GM19438 (cell line): ENCODE data around the gene CEP350.

Experiments used
- ATAC-seq: cut with Tn5 transposase; IDR thresholded peaks from one replicate; pipeline ENCODE4 v1.9.1; 2021; ENCODE audit warnings: low read depth; ENCODE audit not compliant: unreplicated experiment

The CEP350 gene

DNA sequence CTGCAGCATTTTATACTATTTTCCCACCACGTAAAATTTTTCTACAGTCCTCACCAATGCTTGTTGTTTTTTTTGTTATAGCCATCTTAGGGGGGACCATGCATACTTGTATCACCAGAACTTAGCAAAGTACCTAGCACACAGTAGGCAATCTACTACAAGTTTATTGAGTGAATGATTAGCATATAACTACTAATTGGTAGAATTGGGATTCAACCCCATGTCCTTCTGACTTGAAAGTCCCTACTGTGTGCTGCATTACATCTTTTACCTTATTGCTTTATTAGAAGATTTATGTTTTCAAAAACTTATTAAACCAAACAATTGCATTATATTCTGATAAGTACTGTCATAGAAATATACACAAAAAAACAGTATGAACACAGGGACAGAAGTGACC lies 92.1 kb downstream of the CEP350 start:
- ATAC-seq, result no peak

DNA sequence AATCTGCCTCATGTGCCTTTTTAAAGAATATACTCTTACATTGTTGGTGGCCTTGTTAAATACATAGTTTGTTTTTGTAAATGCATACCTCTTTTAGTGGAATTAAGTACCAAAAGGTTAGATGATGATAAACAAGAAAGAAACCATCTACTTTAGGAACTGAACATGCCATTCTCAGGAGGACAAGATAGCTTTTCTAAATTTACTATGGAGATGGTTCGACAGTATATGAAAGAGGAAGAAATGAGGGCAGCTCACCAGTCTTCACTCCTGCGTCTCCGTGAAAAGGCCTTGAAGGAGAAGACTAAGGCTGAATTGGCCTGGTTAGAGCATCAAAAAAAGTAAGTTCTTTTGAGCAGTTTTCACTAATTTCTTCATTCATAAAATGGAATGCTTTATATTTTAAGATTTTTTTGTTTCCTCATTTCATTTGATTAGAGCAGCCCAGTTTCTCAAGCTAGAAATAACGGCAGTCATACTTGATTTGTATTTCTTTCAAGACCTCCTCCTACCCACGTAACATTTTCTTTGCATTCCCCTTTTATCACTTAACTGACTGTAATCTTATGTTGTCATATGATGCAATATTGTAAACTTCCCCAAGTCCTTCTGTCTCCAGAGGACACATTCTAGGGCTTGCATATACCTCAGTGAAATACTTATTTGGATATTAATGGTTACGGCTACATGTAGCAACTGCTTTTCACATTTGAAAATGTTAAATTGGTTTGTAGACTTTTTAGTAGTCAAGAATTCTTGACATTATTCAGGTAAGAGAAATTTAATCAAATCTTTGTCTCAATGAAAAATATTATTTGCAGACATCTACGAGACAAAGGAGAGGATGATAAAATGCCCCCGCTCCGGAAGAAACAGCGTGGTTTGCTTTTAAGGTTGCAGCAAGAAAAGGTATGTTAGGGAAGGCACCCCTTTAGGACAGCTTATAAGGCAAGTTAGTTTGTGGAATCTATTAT lies 99.3 kb downstream of the CEP350 start:
- ATAC-seq, result no peak

DNA sequence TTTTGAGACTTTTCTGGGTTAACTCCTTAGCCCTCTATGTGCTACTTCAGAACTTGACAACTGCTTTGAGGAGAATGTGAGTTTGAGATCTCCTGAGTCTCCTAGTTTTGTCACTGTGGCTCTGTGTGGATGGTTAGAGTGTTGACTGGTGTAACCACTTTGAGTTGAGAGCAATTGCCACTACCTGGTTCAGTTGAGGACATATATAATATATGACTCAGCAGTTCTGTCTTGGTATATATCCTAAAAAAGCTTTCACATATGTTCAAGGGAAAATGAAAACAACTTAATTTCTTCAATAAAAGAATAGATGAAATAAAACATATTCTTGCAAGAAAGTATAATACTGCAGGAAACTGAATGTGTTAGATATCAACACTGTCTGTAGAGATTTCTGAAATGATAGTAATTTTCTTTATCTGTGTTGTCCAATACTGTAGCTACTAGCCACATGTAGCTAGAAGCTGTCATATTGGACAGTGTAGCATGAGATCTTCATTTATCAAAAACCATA lies 103.3 kb downstream of the CEP350 start:
- no peak for ATAC-seq

DNA sequence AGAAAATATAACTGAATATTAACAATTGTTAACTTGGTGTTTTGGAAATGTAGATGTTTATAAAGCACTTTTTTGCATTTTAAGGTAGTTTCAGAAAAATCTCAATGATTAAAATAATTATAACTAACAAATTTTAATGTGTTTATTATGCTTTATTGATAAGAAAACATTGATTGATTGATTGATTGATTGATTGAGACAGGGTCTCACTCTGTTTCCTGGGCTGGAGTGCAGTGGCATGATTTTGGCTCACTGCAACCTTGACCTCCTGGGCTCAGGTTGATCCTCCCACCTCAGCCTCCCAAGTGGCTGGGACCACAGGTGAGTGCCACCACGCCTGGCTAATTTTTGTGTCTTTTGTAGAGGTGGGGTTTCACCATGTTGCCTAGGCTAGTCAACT lies 106.4 kb downstream of the CEP350 start:
- ATAC-seq, result no peak

DNA sequence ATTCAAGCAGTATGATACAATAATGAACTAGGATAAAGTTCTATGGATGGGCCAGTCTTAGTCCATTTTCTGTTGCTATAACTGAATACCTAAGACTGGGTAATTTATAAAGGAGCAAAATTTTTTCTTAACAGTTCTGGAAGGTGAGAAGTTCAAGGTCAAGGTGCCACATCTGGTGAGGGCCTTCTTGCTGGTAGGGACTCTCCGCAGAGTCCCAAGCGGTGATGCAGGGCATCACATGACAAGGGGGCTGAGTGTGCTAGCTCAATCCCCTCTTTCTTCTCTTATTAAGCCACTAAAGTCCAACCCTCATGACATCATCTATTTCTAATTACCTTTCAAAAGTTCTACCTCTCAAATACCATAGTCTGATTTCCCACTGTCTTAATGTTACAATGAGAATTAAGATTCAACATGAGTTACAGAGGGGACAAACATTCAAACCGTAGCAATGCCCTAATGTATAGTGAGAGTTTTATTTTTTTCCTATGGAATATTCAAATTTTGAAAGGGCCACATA lies 107.9 kb downstream of the CEP350 start:
- no peak for ATAC-seq

DNA sequence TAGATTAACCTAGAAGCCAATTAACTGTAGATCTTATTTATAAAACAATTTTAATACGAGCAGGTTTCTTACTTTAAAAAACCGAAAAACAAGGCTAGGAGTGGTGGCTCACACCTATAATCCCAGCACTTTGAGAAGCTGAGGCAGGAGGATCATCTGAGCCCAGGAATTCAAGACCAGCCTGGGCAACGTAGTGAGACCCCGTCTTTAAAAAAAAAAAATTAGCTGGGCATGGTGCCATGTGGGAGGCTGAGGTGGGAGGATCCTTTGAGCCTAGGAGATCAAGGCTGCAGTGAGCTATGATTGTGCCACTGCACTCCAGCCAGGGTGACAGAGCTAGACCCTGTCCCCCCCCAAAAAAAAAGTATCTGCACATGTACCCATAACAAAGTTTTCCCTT lies 110.8 kb downstream of the CEP350 start:
- no peak for ATAC-seq

DNA sequence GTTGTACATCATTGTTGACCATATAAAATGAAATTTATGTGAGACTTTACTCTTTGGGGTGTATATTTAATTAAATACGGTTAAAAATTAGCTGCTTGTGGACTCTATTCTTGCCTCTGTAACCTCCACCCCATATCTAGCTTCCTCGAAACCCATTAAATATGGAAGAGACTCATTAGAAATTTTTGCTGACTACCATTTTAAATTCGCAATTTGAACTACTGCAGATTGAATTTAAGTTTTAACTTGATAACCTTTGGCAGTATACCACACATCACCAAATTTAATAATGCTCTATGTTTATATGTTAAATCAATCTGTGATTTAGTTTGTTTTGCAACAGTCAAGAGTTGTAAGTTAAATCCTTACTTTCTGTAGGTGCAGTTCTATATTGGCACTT lies 111.5 kb downstream of the CEP350 start:
- ATAC-seq, result no peak

DNA sequence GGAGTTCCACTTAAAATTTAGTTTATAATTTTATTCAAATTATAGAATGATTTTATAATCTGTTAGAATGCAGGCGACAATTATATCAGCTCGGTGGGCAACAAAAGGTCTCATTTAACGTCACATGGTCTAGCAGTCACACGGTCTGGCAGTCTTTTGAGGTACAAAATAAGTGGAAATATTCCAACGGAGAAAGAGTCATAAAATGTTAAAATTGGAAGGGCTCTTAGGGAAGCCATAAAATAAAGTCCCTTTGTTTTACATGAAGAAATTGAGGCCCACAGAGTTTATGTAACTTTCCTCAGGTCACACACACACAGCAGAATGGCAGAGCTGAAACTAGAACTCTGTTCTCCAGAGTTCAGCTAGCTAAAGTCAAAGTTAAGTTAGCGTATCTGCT lies 115.7 kb downstream of the CEP350 start:
- no peak for ATAC-seq

DNA sequence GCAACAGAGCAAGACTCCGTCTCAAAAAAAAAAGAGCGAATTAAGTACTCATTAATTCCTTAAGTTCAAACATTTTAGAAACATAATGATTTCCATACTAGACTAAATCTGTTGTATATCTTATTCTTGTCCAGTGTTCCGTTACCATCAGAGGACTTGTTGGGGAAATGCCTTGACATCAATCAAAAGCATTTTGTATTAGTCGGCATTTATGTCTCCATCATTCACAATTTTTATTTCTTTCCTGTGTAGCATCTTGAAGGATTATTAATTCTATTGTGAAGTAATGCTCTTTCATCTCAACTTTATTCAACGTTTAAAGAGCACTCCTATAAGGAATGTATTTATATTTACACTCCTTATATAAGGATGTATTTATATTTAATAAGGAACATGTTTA lies 117.1 kb downstream of the CEP350 start:
- no peak for ATAC-seq

DNA sequence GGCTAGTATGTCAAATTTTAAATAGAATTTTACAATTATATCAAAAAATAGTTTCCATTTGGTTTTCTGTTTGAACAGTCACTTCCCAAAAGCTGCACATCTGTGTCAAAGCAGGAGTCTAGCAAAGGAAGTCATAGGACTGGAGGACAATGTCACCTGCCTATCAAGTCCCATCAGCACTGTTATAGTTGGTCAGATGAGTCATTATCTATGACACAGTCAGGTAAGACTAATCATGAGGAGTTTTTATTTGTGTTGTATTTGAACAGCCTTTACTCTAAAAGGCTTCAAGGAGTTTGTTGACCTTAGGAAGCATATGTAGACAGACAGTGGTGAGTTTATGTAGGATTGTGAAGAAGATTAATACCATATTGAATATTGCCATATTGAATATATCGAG lies 125.8 kb downstream of the CEP350 start:
- no peak for ATAC-seq

DNA sequence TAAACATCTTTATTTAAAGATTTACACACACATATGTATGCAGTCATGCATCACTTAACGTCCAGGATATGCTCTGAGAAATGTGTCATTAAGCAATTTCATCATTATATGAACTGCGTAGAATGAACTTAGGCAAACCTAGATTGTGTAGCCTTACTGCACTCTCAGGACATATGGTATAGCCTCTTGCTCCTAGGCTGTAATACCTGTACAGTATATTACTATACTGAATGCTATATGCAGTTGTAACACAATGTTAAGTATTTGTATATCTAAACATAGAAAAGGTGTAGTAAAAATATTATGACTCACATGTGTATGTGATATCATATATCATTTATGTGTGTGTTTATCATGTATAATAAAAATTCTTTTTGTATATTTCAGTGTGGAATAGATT lies 126.9 kb downstream of the CEP350 start:
- ATAC-seq, result no peak

DNA sequence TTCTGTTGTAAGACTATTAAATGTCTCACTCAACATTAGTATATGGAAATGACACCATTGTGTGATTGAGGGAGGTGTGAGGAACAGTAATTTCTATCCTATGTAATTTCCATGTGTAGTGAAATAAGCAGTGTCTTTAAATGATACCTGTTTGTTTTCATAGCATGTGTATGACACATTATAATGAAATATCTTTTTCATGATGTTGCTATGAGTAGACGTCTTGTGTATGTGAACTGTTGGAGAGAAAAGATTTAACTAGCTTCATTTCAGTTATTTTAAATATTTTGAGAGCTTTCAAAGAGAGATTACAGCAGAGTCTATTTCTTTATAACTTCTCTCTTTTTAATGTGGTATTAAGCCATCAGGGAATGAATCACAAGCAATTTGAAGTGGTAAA lies 128.6 kb downstream of the CEP350 start:
- no peak for ATAC-seq

DNA sequence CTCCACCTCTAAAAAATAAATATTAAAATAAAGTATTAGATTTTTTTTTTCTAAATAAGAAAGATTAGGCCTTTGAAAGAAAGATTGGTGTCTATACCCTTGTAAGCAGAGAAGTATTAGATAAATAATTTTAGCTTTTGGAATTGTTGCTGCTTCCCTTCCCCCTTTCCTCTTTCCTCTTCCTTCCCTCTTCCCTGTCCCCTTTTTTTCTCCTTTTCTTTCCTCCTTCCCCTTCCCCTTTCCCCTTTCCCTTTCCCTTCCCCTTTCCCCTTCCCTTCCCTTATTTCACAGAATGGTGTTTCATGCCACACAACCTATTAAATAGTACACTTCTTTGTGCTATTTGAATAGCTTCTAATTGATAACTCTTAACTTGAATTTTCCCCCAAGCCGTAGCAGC lies 130.3 kb downstream of the CEP350 start:
- no peak for ATAC-seq

DNA sequence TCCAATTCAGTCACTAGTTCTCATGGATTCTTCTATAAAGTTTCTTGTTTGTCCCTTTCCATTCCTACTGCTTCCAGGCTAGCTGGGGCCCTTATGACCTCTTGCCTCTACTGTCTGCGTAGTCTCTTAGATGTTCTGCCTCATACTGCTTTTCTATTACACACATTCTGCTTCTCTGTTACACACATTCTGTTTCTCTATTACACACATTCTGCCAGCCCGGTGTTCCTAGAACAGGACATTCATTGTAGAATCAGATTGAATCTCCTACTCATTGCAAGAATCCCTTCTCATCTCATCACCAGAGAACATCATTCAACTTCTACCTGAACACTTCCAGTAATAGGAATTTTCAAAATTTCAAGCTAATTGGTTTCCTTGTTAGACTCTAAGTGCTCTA lies 130.7 kb downstream of the CEP350 start:
- no peak for ATAC-seq

DNA sequence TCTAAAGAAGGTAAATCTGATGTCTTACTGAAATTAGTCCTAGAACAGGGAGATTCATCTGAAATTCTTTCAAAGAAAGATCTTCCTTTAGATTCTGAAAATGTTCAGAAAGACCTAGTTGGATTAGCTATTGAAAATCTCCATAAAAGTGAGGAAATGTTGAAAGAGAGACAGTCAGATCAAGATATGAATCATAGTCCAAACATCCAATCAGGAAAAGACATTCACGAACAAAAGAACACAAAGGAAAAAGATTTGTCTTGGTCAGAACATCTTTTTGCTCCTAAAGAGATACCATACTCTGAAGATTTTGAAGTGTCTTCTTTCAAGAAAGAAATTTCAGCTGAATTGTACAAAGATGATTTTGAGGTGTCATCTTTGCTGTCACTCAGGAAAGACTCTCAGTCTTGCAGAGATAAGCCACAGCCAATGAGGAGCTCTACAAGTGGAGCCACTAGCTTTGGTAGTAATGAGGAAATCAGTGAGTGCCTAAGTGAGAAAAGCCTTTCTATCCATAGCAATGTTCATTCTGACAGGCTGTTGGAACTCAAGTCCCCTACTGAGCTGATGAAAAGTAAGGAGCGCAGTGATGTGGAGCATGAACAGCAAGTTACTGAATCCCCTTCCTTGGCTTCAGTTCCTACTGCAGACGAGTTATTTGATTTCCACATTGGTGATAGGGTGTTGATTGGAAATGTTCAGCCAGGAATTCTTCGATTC lies 138.5 kb downstream of the CEP350 start:
- no peak for ATAC-seq

DNA sequence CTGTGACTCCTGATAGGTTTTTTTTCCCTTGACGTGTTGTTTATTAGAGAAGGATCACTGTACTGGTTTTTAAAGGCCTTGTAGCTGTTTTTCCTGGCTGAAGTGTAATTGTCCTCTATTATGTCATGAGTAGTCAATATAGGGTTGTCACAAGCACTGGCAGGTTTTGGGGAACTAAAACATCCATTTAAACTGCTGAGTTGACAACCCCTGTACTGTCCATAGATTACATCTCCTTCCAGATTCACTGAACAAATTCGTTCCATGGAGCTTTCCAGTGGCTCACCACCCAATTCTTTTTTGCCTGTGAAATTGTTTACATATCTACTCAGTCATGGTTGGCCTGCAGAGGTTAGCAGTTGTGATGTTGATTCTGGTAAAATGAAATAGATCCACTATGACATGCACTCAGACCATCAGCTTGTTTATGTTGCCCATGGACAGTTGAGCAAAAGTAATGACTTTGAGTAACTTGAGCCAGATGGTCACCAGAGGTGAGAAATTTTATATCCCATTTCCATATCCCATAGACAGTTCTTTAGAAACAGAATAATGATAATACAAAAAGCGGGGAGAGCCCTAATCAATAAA lies 140.2 kb downstream of the CEP350 start:
- no peak for ATAC-seq

DNA sequence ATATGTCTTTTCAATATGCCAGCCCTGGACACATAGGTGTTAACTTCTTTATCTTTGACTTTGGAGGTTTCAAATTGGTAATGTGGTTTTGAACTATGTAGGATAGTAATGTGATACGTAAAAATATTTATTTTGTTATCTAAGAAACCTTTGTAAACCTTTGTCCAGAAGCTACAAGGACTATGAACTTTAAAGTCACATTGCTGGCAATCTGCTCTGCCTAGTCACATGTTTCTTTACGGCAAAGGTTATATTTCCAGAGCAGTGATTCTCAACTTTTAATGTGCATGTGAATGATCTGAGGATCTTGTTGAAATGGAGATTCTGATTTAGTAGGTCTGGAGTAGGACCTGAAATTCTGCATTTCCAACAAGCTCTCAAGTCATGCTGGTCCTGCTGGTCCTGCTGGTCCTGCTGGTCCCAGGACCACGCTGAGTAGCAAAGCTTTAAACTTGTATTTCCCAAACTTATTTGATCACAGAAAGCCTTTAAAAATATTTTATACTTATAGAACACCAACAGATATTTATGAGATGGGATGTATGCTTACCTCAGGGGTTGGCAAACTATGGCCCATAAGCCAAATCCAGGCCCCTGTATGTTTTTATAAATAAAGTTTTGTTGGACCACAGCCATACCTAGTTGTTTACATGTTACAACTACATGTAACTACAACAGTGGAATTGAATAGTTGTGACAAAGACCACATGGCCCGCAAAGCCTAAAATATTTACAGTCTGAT lies 142.1 kb downstream of the CEP350 start:
- no peak for ATAC-seq

DNA sequence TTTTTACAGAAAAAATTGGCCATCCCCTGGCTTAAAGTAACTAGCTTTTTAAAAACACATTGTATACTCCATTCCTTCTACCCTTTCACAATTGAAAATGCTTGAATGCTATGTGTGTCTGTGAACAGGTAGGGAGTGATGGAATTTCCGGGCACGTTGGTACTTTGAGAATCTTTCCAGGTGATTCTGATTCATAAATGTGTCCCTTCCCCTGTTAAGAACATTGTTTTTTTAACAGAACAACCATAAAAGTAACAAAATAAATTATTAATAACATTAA lies 142.7 kb downstream of the CEP350 start:
- ATAC-seq, result no peak

DNA sequence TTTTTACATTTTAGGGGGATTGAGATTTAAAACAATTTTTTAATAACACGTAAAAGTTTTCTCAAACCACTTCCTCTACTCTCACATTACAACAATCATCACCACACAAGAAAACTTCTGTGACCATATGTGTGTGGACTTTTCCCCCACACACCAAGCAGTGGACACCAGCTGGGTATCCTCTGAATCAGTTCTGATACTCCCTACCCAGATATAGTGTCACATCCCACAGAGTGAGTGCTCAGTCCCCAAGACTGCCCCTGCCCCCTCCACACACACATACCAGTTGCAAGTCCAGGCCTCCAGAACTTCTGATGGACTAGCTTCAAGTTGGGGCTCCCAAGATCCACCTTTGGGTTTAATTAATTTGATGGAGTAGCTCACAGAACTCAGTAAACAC lies 146.8 kb downstream of the CEP350 start:
- ATAC-seq, result no peak

DNA sequence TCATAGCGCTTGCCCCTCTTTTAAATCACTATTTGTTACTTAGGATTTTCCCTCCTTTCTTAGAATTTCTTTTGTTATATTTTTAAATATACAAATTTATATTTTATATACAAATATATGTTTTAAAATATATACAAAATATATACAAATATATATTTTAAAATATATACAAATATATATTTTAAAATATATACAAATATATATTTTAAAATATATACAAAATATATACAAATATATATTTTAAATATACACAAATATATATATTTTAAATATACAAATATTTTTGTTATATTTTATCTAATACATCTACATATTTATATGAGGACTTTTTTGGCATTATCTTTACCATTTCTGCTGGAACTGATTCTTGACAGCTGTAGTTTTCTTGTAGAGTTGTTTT lies 149.2 kb downstream of the CEP350 start:
- ATAC-seq, result no peak

DNA sequence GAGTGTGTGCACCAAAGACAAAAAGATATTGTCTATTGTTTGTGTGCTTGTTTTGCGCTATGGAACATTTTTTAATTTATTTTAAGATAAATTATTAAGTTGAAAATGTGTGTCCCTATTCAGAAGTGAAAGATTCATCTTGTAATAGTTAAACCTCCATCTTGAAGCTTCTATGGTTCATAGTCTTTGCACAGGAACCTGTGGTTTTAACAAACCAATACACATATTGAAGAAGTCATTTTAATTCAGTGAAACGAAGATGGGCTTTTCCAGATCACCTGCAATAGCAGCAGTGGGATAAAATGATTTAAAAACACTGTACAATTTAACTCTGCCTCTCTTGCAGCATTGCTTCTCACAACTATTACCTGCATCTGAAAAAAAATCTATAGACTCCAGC lies 157.5 kb downstream of the CEP350 start:
- no peak for ATAC-seq
